Amniotic epithelial cell (primary cell): ENCODE results near the gene ALLC.

Experiments
- DNase-seq: peaks from one replicate; pipeline ENCODE4 v3.0.0-alpha.2; 2010; ENCODE audit warnings: low read depth

Gene ALLC

GRCh38 chr2:3679180-3679579, 21.2 kb downstream of the ALLC start:
- DNase-seq = no peak

- DNase-seq = no peak
These were observed 21.8 kb downstream of the ALLC start for GRCh38 chr2:3679616-3680393.

- DNase-seq = no peak
These were observed 22.7 kb downstream of the ALLC start for GRCh38 chr2:3680548-3681345.

- DNase-seq = no peak
These were observed 23.6 kb downstream of the ALLC start for GRCh38 chr2:3681625-3682024.

- DNase-seq = no peak
These were observed 24.8 kb downstream of the ALLC start for GRCh38 chr2:3682811-3683210.

GRCh38 chr2:3683748-3684454, 25.9 kb downstream of the ALLC start:
- DNase-seq = peak; percentile 11

- DNase-seq = no peak
These were observed 32.2 kb downstream of the ALLC start for GRCh38 chr2:3689998-3690748.

- peak; percentile 7 for DNase-seq
These were observed 34.4 kb downstream of the ALLC start for GRCh38 chr2:3692375-3692774.

- no peak for DNase-seq
These were observed 38.5 kb downstream of the ALLC start for GRCh38 chr2:3696545-3696944.

- no peak for DNase-seq
These were observed 43.1 kb downstream of the ALLC start for GRCh38 chr2:3701071-3701470.

- no peak for DNase-seq
These were observed 45.3 kb downstream of the ALLC start, which contains the start of gene DCDC2C for GRCh38 chr2:3703236-3703756. Gene DCDC2C, plus strand, starts transcription at chr2:3703575. Its CDS starts 177 bp downstream, at chr2:3703752.

- DNase-seq = no peak
These were observed 45.9 kb downstream of the ALLC start for GRCh38 chr2:3703757-3704355.

- DNase-seq = no peak
These were observed 46.7 kb downstream of the ALLC start for GRCh38 chr2:3704692-3705091.

- no peak for DNase-seq
These were observed 47.8 kb downstream of the ALLC start for GRCh38 chr2:3705782-3706181.

- no peak for DNase-seq
These were observed 48.9 kb downstream of the ALLC start for GRCh38 chr2:3706892-3707291.

- DNase-seq = no peak
These were observed 50.6 kb downstream of the ALLC start for GRCh38 chr2:3708576-3708975.

GRCh38 chr2:3709225-3709624, 51.2 kb downstream of the ALLC start:
- DNase-seq = no peak

- DNase-seq = no peak
These were observed 54.4 kb downstream of the ALLC start for GRCh38 chr2:3712424-3712823.

GRCh38 chr2:3712831-3713503, 55.0 kb downstream of the ALLC start:
- DNase-seq = no peak

- no peak for DNase-seq
These were observed 60.7 kb downstream of the ALLC start for GRCh38 chr2:3718679-3719078.

- DNase-seq = no peak
These were observed 67.0 kb downstream of the ALLC start for GRCh38 chr2:3725002-3725401.
